ENCODE data around the gene PDE4D. TPM values are rescaled to one million over a fixed set of nuclear protein-coding genes. Genes with fewer than 3 reads are reported as not detected.

PDE4D gene
- total RNA-seq, 1 experiment from 2014 or later = 4.9 TPM

DNA sequence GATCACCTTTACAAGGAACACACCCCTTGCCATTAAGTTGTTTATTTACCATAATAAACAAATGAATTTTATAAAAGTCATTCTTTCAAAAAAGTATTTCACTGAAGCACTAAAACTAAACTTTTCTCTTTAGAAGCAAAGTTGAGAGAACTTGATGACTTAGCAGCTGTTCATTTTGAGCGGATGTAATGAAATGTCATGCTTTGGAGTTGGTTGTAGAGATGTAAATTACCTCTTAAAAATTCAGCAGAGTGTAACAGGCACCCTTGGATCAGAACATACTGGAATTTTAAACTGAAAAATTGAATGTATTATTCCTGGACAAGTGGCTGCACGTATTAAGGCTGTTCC is 617.2 kb downstream of the PDE4D start:
- DNase-seq (ENCODE audit: low spot score) = peak; percentile 15
- in situ Hi-C loops (cut with HindIII; ENCODE audit: low sequenced_read_pairs) = no loop called here

DNA sequence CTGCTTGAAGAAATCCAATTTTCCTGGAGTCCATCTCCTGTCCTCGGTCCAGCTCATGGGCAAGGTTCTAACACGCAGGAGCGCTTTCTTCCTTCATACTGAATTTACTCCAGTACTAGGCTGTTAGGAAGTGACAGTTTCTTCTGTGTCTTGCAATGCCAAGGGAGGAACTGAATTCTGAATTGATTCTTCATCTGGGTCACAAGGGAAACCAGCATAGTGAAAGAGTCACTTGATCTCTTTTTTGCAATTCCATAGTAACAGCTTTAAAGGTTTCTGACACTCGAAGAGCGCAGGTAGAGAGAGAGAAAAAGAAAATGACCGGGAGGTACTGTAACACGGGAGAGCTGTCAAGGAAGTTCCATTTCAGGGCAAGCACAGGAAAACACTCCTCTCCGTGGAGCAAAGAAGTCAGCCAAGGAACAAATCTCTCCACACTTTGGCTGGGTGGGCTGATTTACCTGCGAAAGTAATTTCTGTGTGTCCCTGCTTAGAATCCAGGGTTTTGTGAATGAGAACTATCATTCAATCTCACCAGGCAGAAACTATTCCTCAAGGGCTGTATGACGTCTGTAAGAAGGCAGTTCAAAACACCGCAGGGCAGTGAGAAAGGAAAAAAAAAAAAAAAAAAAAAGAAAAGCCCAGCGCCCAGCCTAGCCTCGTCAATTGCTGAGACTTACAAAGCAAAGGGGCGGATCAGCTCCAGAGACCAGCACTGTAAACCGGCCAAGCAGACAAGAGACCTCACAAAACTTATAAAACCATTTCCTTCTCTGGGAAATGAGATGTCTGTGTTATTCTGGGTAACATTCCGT is 617.8 kb downstream of the PDE4D start:
- peak; percentile 50 for DNase-seq (ENCODE audit: low spot score)
- in situ Hi-C loops (cut with HindIII; ENCODE audit: low sequenced_read_pairs) = no loop called here

- in situ Hi-C loops (cut with HindIII; ENCODE audit: low sequenced_read_pairs) = no loop called here
- DNase-seq (ENCODE audit: low spot score) = no peak
Measured at GRCh38 chr5:59275170-59275509, 618.4 kb downstream of the PDE4D start.

DNA sequence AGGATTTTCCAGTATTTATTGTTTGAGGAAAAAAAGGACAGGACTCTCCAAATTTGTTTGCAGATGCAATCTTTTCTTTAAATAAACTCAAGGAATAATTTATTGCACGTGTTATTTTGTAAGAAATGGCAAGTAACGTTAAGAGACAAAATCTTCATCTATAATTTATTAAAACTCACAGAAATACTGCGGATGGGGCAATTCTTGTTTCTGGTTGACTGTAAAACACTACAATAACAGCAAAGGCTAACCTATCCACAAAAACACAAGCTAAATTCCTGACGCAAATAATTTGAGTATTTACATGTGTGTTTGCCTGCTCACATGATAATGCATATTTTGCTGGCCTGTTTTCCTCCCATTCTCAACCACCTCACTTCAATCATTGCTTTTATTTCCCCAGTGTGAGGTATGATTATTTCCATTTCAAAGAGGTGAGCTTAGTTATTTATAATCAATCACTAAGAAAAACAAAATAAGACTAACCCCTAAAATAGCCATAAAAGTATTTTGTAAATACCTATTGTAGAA is 619.4 kb downstream of the PDE4D start:
- DNase-seq (ENCODE audit: low spot score) = no peak
- in situ Hi-C loops (cut with HindIII; ENCODE audit: low sequenced_read_pairs) = no loop called here

- DNase-seq (ENCODE audit: low spot score) = no peak
- in situ Hi-C loops (cut with HindIII; ENCODE audit: low sequenced_read_pairs) = no loop called here
Measured at GRCh38 chr5:59272809-59273427, 620.6 kb downstream of the PDE4D start.

DNA sequence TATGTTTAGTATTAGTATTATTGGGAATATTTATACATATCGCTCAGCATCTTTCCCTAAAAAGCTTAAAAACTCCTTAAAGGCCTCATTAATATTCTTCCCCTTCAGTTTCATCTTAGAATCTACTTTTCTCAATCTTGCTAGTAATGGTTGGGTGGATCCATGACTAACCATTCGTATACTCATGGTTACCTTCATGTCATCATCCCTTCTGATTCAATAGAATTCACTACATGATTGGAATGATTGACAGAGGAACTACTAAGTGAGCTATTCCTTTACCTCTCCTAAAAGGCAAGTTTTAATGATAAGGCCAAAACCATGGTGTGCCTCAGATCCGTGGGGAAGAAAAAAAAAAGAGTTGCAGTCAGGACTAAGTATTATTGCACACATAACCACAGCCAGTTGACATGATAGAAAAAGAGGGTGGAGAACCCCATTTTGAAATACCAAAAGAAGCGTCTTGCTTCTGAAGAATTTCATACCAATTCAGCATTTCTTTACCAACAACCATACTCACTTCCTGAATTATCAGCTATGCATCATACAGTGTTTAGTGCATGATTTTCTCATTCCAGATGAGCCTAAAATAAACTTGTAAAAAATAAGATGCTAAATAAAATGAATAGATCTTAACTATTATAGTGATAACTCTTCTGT is 624.6 kb downstream of the PDE4D start:
- DNase-seq (ENCODE audit: low spot score) = no peak
- in situ Hi-C loops (cut with HindIII; ENCODE audit: low sequenced_read_pairs) = no loop called here

DNA sequence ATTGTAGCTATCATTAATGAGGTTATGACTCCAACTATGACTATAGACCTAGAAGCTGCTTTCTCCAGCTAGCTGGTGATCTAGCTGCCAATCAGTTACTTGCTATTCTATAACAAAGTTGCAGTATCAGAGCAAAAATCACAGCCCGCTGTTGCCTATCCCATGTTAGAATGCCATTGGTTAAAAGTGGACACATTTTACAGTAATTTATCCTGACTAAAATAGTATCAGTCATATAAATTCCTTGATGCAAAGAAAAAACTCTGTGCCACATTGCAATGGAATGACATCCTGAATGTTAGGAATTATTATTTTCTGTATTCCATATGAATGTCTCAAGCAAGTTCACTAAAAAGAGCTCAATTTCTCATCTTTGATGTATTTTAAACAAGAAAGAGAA is 626.5 kb downstream of the PDE4D start:
- in situ Hi-C loops (cut with HindIII; ENCODE audit: low sequenced_read_pairs) = no loop called here
- no peak for DNase-seq (ENCODE audit: low spot score)

DNA sequence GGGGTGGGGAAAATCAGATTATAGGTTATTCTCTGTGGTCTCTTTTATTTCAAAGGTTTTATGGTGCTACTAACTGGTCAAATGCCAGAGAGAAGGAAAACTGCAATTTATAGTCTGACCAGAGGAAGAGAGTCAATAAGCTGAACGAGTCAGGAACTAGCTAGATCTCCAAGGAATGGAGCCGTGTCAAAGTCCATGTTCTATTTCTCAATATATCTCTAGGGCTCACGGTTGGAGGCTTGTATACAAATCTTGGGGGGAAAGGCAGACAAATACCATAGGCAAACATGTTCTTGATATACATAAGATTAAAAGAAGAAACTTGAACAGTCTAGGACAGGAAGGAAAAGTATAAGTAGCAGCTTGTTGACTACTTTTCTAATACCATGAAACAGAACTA is 627.1 kb downstream of the PDE4D start:
- no peak for DNase-seq (ENCODE audit: low spot score)
- in situ Hi-C loops (cut with HindIII; ENCODE audit: low sequenced_read_pairs) = no loop called here

DNA sequence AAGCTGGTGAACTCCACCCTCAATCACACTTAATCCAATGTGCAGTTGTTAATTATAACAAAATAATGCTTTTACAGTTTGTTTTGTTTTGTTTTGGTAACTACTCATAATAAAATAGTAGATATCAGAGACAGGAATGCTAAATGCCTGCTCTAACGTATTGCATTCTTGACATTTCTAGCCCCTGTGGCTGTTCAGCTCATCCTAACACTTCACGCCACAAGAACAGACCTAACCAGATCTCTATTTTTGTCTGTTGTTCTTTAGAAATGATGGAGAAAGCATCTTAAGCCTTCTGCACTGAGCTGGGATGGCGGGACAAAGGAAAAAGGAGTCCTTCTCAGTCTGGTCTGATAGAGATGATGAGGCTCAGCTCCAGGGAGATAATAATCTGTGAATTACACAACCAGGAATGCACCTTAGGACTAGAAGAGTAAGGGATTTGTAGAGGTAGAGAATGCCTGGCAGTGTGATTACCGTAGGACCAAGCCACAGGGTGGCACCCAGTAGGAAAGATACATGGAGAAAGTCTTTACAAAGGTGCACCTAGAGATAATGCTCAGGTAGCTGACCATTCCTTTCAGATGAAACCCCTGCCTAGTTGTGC is 628.8 kb downstream of the PDE4D start:
- no peak for DNase-seq (ENCODE audit: low spot score)
- in situ Hi-C loops (cut with HindIII; ENCODE audit: low sequenced_read_pairs) = no loop called here

GRCh38 chr5:59264013-59264412 is 629.5 kb downstream of the PDE4D start:
- in situ Hi-C loops (cut with HindIII; ENCODE audit: low sequenced_read_pairs) = no loop called here
- no peak for DNase-seq (ENCODE audit: low spot score)

DNA sequence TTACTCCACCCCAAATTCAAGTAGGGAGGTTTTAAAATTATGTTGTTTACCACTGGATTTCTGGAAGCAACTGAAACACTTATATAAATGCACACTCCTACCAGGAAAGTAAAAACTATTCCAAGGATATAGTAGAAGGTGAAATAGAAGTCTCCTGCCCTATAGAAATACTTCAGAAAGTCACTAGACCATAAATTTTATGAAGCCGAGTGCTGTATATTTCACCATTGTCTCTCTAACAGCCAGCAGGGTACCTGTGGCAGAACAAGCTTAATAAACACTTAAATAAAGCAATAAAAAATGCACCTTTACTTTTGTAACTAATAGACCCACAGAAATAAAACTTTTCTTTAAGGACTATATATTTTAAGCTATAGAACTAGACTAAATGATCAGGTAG is 631.6 kb downstream of the PDE4D start:
- in situ Hi-C loops (cut with HindIII; ENCODE audit: low sequenced_read_pairs) = no loop called here
- DNase-seq (ENCODE audit: low spot score) = no peak

- no peak for DNase-seq (ENCODE audit: low spot score)
- in situ Hi-C loops (cut with HindIII; ENCODE audit: low sequenced_read_pairs) = no loop called here
Measured at GRCh38 chr5:59260973-59261372, 632.6 kb downstream of the PDE4D start.

DNA sequence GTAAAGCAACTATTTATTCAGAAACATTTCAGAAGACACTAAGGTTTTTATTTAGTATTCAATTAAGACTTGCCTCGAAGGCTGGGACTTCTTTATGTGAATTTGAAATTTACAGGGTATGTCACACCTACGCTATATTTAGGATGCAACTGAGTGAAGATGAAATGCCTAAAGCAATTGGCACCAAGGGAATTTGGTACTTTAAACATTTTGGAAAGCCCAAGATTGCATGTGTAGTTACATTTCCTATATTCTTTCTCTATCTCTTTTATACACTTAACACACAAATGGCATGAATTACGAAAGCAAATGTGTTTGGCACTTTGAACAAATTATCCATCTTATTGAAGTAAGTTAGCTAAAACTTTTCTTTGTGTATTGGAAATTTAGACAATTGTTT is 633.3 kb downstream of the PDE4D start:
- in situ Hi-C loops (cut with HindIII; ENCODE audit: low sequenced_read_pairs) = no loop called here
- no peak for DNase-seq (ENCODE audit: low spot score)

DNA sequence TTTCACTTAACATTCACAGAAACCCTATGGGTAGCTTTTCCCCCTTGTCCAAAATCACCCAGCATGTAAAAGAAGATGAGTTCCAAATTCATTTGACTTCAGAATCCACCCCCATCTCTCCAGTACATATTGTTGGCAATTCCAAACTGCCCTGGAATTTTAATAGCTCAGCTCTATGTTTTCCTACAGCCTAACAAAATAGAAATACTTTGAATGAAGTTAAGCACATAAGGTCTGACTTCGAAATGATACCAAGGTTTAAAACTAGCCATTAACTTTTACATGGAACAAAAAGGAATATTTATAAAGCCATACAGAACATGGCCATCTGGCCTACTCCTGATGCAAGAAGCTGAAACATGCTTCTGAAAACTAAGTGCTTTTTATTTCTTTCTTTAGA is 634.3 kb downstream of the PDE4D start:
- DNase-seq (ENCODE audit: low spot score) = no peak
- in situ Hi-C loops (cut with HindIII; ENCODE audit: low sequenced_read_pairs) = no loop called here

DNA sequence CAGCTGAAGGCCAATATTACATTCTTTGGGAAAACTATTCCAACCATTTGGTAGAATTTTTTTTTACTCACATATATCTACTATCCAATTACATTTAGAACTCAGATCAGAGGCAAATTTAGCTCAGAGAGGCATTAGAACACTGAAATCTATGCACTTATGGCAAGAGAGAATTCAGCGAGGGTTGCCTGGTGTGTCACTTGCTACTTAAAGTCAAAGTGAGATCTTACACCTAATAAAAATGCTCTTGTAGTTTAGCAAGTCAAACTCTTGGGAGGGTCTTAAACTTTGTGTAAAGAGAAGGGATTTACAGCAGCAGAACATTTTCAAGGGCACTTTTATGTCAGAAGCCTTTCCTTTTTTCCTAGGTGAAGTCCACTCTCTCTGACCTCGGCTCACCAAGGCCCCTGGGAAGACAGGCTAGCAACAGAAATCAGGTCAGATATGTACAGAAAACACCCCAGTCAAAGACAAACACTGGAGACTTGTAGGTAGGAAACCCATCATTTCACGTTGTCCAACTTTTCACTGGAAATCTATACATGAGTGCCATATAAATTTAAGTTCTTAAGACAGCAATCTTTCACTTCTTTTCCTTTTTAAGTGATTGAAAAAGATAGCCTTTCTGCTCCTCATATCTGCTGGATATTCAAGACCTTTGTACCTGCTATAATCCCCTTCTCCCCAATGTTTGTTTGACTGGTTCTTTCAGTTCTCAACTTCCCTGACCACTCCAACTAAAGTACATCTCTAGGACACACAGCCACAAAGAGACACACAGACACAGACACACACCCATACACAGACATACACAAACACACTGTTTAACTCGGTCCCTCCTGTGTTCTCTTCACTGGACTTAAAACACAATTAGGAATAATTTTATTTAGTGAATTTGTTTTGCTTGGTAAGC is 635.8 kb downstream of the PDE4D start:
- DNase-seq (ENCODE audit: low spot score) = no peak
- in situ Hi-C loops (cut with HindIII; ENCODE audit: low sequenced_read_pairs) = no loop called here

DNA sequence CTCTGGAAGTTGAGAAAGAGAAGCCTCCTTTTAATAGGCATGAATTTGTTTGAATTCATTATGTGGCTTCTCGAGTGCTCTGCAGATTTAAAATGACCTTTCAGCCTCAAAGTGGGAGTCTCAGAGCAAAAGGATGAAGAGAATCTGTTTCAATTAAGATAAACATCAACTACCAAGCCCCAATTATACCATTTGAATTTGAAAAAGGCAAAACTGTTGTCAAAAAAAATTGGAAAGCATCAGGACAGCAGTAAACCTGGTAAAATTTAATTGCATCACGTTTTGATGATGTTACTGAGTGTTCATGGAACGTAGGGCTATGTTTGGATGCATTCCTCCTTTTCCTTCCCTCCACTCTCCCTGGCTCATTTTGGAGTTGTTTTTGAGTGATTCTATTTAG is 637.2 kb downstream of the PDE4D start:
- in situ Hi-C loops (cut with HindIII; ENCODE audit: low sequenced_read_pairs) = no loop called here
- no peak for DNase-seq (ENCODE audit: low spot score)

DNA sequence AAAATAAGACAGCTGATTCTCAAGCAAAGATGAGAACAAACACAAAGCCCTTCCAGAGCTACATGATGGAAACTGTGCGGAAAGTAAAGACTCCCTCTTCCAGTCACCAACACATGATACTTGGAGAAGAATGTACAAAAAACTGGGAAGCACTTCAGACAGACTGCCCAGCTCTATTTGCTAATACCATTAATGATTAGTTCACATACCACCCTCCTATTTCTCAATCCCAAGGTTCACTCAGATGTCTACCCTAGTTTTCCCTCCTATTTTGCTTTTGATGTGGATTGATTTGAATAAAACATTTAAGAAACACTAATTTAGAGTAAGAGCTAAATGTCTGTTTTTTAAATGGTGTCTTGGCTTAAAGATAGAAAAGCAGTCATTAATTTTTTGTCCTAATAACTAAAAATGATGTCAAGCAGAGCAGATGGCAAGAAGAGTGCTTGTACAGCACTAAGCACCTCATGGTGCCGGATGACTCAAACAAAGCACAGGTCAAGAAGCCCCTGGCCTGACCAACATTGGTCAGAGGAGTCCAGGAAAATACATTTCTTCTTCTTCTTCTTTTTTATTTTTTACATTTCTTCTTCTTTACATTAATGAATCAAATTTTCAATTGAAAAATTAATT is 639.4 kb downstream of the PDE4D start:
- in situ Hi-C loops (cut with HindIII; ENCODE audit: low sequenced_read_pairs) = no loop called here

DNA sequence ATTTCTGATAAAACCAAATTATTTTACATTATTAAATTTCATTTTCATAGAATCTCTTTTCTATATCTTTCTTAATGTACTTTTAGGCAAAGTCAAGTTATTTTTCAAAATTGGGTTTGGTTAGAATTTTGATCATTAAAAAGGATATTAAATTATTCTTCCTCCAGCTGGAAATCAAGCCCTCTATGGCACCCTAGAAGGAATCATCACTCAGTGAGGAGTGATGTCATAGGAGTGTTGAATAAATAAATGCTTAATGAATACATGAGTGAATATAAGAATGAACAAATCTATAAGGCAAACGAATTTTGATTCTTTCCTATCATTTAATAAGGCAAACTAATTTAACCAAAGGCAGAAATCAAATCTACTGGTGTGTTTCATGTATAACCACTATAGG is 639.9 kb downstream of the PDE4D start:
- DNase-seq (ENCODE audit: low spot score) = no peak
- in situ Hi-C loops (cut with HindIII; ENCODE audit: low sequenced_read_pairs) = no loop called here

More for the DNA sequence above, 639.4 kb downstream of the PDE4D start:
- DNase-seq (ENCODE audit: low spot score) = no peak

DNA sequence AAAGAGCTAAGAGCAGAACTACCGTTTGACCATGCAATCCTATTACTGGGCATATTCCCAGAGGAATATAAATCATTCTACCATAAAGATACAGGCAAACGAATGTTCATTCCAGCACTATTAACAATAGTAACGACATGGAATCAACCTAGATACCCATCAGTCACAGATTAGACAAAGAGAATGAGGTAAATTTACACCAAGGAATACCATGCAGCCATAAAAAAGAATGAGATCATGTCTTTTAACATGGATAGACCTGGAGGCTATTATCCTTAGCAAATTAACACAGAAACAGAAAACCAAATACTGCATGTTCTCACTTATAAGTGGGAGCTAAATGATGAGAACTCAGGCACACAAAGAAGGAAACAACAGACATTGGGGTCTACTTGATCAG is 641.9 kb downstream of the PDE4D start:
- in situ Hi-C loops (cut with HindIII; ENCODE audit: low sequenced_read_pairs) = no loop called here

More for the DNA sequence above, 641.9 kb downstream of the PDE4D start:
- DNase-seq (ENCODE audit: low spot score) = no peak
